ENCODE results near the gene EPB41L4A. TPM values are rescaled to one million over a fixed set of nuclear protein-coding genes. Genes with fewer than 3 reads are reported as not detected.

The EPB41L4A gene
- total and polyA plus RNA-seq, 2 donors (not counting 3 experiments of a cell fraction or from before 2014, with no cell fraction given) = 6.0 to 17.9 TPM

DNA sequence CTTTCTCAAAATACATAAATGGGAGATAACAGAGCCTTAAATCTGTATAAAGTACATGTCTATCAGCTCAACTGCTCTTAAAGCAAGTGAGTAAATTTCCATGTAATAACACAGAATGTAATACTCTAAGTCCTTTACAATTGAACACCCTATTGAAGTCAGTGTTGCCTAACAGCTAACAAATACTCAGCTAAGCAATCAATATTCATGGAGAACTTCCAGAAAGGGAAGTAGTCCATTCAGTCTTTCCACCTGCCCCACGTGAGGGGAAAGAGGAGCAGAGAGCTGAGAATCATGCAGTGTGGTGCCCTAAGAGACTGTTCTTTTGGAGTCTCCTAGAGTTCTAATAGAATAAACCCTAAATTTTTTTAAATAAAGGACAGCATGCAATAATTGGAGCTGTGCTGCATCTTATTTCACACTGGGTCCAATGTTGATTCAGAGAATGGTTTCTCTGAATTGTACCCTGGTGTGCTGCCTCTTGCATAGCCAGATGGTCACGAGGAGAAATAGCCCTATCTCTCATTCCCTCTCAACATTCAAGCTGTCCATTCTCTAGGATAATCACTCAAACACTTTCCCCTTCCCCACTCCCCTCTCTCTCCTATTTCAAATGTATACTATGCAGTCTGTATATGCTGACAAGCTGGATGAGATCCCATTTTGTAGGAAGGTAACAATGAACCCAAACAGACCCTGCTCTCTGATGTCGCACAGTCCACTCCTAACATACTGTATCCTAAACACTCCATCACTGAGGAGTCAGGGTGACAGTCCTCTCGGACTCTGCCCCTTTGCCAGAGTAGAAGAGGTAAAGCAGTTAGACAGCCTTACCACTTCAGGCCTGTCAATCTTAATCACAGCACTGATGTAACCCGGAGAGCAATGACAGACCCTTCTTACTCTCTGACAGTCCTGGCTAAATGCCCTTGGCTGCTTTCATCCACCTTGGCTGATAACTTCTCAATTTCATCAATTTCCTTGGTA lies 134.8 kb downstream of the EPB41L4A start:
- dilution Hi-C loops (cut with MboI; ENCODE audit: extremely low pct_ligation_motif_present, low sequenced_read_pairs) (no loop called here), intact Hi-C loops (cut with micrococcal nuclease) (no loop called here)
- no peak overlapping the region for H3K9ac ChIP-seq (replicated peaks; ENCODE audit: extremely low read depth, insufficient read depth, low read length)
- no peak overlapping the region for H2AFZ ChIP-seq (ENCODE audit: low read depth, low read length)
- no peaks in the 10 kb centered on the region for H3K9me3 ChIP-seq (replicated peaks; ENCODE audit: control insufficient read depth, insufficient read depth, low read length)
- no peaks in the 10 kb centered on the region for H3K36me3 ChIP-seq (ENCODE audit: control insufficient read depth in 2 of 2, extremely low read depth in 1 of 2, insufficient read depth in 2 of 2, low read length in 2 of 2)
- no peaks in the 10 kb centered on the region for H3K79me2 ChIP-seq (ENCODE audit: control insufficient read depth, insufficient read depth, low read length)
- no peak for FAIRE-seq
- POLR2A ChIA-PET = no interaction called here
- H3K27me3 ChIP-seq (ENCODE audit: control insufficient read depth in 2 of 2, insufficient read depth in 2 of 2, low read length in 2 of 2) = no peaks in the 10 kb centered on the region
- no peak overlapping the region for H3K27ac ChIP-seq (ENCODE audit: insufficient read depth, low read depth, low read length)
- no peak for TF ChIP-seq EZH2 (IDR thresholded peaks at IDR 0.05; ENCODE audit: borderline replicate concordance, low read depth, low read length, severe bottlenecking)
- no peak for TF ChIP-seq POLR2AphosphoS5 (IDR thresholded peaks at IDR 0.05; ENCODE audit: insufficient read depth, low read depth, low read length)
- no peak for TF ChIP-seq GATA2 (IDR thresholded peaks at IDR 0.05; ENCODE audit: insufficient read depth, insufficient read length, low read depth, low read length)
- no peak for TF ChIP-seq POLR2A (IDR thresholded peaks at IDR 0.05; ENCODE audit: low read depth, low read length)
- no peak for TF ChIP-seq JUN (IDR thresholded peaks at IDR 0.05; ENCODE audit: borderline replicate concordance, insufficient read depth, insufficient read length, low read depth)
- no peak for TF ChIP-seq FOS (IDR thresholded peaks at IDR 0.05; ENCODE audit: borderline replicate concordance, insufficient read depth, low read length)
- TF ChIP-seq CTCF (IDR thresholded peaks at IDR 0.05; ENCODE audit: extremely low read depth in 1 of 2, insufficient read depth in 1 of 2, low read depth in 1 of 2, low read length in 2 of 2) = no peak
- TF ChIP-seq, protein P1, sequence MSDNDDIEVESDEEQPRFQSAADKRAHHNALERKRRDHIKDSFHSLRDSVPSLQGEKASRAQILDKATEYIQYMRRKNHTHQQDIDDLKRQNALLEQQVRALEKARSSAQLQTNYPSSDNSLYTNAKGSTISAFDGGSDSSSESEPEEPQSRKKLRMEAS (IDR thresholded peaks at IDR 0.05; ENCODE audit: insufficient read depth, insufficient read length) = no peak
- H3K4me3 ChIP-seq (replicated peaks in 1 of 3; ENCODE audit: insufficient read depth in 1 of 3, low read depth in 1 of 3, low read length in 3 of 3) = no peak overlapping the region
- no peaks in the 10 kb centered on the region for H3K9me1 ChIP-seq (replicated peaks; ENCODE audit: control insufficient read depth, extremely low read depth, insufficient read depth, low read length)
- no peak overlapping the region for H3K4me2 ChIP-seq (ENCODE audit: insufficient read depth, low read length)
- DNase-seq (ENCODE audit: low read depth, low spot score) = no peak
- H4K20me1 ChIP-seq (replicated peaks; ENCODE audit: control insufficient read depth, extremely low read depth, insufficient read depth, low read length) = no peaks in the 10 kb centered on the region
- H3K4me1 ChIP-seq (ENCODE audit: control insufficient read depth, extremely low read depth, insufficient read depth, low read length) = no peaks in the 10 kb centered on the region
- CTCF ChIA-PET = no interaction called here
- no TSS peak for BruUV-seq (replicated peaks)
